Embryonic facial prominence (tissue), 1 donor: ENCODE data around the gene MTMR8.
A peak's percentile ranks its signal among the peaks of the same experiment; 100 is the strongest.
"Not testable (repeated sequence)": the region's sequence is repeated elsewhere in the genome, so short reads cannot be mapped to it uniquely, and the experiment has no call there.

ENCODE experiments used
- DNase-seq: peaks from one replicate; pipeline ENCODE4 v3.0.0-alpha.2; 2016; ENCODE audit errors: extremely low spot score

Gene MTMR8

DNA sequence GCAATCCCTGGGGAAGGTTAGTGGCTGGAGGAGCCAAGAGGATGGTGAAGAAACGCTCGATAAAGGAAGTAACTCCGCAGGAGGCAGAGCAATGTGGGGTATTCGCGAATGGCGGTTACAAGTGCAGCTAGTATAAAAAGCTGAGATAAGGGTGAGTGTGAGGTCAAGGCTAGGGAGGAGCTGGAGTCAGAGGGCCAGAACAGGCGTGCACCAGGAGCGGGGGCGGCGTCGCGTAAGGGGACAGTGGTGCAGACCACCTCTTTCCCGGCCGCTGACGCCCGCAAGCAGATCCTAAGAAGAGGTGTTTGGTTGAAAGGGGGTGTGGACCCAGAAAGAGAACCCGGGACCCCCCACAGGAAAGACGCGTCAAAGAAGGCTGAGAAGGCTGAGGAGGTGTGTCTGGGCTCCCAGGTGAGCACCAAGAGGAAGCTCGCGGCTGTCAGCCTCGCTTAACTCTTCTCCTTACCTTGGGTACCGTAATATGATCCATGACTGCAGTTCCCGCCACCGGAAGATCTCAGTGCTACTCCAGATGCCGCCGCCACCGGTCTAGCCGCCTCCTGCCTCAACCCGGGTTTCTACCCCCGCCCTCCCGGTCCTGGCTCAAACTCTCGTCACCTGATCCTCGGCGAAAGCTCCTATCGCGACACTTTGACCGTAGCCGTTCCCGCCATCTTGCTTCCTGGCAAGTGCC, at the start of gene MTMR8:
TSS of gene MTMR8 (minus strand) at position 579 of the 694 bp plus-strand sequence. CDS start at position 490, 89 bp downstream.
- peak; percentile 39 for DNase-seq

DNA sequence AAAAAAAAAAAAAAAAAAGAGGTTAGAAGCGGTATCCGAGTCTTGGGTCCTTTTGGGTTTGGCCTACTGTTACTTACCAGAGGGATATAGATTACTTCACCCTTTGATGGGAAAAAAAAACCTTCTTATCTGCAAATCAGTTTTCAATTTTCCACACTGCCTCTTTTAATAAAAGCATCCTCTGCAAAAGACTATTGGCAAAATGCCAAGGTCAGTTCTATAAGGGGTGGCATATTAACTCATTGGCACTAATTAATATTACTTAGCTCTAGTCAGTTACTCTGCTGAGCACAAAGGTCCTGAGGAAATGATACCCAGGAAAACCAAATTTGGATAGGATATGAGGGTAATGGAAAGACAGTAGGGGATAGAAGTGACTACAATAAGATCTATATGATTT, 44.3 kb upstream of the MTMR8 start:
- DNase-seq, result no peak

DNA sequence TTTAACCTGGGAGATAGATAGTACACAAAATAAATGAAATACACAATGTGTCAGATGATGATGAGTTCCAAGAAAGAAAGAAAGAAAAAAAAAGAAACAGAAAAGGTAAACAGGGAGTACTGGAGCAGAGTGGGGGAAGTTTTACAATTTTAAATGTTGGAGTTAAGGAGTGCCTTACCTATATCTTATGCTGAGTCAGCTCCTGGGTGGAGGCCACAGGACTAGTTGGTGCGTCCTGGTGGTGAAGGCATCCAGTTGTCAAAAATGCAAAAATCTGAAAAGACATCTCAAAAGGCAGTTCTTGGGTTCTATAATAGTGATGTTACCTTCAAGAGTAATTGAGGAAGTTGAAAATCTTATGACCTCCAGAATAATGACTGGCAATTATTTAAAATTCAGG, 42.4 kb upstream of the MTMR8 start:
- DNase-seq, result no peak

DNA sequence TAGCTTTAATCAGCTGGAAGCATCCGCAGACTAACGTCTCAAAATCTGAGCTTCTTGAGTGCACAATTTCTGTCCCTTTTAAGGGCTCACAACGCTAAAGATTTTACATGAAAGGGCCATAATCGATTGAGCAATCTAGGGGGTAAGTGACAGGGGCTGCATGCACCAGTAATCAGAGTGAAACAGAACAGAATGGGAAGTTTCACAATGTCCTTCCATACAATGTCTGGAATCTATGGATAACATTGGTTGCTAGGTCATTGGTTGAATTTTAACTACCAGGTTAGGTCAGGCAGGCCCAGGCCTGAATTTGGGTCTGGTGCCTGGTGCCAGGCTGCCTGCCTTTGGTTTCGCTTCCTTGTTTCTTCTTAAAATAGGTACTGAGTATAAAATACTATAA, 42.0 kb upstream of the MTMR8 start:
- DNase-seq, result no peak

DNA sequence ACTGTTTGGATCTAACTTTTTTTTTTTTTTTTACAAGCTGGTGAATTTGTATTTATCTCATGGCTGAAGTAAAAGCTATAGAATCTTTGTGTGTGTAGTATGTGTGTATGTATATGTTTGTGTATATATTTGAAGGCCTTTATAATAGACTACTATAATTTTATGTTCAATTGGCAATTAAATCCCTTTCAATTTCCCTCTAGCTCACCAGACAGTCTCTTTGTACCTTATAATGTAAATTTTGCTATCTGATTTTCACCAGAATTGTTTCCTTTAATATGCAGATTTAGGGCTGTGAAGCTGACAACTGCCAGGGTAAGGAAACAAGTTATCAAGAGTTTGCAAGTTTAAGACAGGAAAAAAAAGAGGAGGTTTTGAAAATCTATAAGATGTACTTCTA, 33.1 kb upstream of the MTMR8 start:
- DNase-seq, result no peak

DNA sequence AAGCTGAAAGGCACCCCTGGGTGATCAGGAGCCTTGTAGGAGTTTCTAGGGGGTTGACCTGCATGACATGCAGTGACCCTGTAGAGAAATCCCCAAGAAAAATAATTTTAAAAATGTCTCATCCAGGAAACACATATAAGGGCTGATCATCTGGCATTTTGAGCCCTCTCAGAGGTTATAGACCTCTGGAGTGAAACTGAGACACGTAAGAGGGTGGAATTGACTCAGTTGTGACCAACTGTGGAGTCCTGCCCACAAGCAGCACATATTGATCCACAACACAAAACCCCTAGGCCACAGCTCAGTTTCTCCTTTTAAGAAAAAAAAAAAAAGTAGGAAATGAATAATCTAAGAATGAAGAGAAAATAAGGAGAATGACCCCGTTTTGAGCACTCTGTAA, 32.5 kb upstream of the MTMR8 start:
- no peak for DNase-seq

DNA sequence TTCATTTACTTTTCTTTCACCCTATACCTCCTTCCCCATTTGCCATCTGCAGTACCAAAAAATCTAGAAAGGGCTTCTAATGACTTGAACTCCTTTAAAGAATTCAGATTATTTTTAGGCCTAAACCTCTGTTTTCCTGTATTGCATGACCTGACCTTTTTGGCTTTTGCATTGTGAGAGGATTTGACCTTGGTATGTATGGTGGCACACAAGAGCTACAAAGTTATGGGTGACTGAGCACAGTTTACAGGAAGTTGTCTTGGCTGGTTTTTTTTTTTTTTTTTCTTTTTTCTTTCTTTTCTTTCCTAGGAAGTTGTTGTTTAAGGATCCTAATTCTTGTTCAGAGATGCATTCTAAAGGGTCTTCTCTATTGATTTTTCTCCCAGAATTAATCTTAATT, 32.0 kb upstream of the MTMR8 start:
- DNase-seq, result no peak

DNA sequence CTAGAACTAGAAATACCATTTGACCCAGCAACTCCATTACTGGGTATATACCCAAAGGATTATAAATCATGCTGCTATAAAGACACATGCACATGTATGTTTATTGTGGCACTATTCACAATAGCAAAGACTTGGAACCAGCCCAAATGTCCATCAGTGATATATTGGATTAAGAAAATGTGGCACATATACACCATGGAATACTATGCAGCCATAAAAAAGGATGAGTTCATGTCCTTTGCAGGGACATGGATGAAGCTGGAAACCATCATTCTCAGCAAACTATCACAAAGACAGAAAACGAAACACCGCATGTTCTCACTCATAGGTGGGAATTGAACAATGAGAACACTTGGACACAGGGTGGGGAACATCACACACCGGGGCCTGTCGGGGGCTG, 14.5 kb upstream of the MTMR8 start:
- DNase-seq, result not testable (repeated sequence)

DNA sequence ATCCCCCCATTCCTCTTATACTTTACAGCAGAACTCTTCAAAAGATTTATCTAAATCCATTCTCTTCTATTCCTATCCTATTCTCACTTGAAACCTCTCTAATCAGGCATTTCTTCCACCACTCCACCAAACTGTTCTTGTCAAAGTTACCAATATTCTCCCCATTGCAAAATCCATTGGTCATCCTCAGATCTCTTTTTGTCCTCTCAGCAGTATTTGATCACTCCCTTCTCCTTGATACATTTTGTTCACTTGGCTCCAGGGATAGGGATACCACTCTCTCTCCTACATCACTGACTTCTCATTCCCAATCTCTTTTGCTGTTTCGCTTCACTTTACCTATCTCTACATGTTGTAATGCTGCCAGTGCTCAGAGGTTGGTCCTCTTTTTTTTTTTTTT, 2.8 kb upstream of the MTMR8 start:
- DNase-seq, result no peak

DNA sequence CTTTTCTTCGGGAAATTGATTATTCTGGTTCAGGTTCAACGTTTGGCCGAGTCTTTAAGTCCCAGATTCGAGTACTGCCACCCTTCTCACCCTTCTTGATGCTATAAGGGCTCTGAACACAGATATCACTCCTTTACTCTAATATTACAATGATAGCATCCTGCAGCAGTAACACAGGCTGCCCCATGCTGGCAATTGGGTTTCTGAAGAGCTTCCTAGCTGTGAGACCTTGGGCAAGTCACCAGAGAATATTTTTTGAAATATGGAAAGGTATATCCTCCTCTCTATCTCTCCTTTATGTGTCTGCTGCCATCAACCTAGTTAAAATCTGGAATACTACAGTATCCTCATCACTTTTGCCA, 297 bp upstream of the MTMR8 start:
- no peak for DNase-seq

DNA sequence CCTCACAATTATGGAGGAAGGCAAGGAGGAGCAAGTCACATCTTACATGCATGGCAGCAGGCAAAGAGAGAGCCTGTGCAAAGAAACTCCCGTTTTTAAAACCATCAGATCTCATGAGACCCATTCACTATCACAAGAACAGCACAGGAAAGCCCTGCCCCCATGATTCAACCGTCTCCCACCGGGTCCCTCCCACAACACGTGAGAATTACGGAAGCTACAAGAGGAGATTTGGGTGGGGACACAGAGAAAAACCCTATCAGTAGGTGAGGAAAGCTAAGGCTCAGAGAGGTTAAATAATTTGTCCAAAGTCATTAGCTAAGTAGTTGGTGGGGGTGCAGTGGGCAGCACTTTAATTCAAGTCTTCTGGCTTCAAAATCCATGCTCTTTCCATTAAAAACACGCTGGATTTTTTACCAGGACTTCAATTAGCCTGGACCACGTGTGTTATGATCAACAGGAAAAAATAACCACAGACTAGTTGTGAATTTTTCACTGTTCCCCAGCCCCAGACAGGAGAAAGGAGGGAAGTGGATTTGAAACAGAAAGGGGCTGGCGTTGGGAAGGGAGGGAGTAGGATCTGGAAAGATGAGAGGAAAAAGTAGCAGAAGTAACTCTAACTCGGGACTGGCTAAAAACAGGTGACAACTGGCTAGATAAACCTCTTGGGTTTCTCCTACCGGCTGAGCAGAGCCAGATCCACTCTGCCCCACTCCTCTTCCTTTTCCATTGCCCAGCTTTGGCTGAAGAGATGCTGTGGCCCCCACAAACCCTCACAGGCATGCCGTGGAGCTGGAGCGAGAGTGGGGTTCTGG, 986 bp downstream of the MTMR8 start:
- DNase-seq, result no peak

DNA sequence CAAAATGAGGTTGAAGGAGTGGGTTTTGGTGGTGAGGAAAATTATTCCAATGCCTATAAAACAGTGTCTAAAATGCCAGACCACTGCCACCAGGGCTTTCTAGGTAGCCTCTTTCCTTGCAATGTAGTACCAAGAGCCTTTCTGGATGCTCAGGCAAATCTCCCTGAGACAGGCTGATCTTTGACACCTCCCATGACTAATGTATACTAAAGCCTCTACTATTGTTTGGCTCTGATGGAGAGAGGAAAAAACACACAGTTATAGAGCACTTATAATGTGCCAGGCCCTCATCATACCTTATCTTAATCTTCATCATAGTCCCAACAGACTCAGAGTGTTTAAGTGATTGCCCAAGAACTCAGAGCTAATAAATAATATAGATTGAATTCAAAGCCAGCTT, 5.8 kb downstream of the MTMR8 start:
- DNase-seq, result no peak

DNA sequence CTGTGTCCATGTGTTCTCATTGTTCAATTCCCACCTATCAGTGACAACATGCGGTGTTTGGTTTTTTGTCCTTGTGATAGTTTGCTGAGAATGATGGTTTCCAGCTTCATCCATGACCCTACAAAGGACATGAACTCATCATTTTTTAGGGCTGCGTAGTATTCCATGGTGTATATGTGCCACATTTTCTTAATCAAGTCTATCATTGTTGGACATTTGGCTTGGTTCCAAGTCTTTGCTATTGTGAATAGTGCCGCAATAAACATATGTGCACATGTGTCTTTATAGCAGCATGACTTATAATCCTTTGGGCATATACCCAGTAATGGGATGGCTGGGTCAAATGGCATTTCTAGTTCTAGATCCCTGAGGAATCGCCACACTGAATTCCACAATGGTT, 14.5 kb downstream of the MTMR8 start:
- DNase-seq, result not testable (repeated sequence)

DNA sequence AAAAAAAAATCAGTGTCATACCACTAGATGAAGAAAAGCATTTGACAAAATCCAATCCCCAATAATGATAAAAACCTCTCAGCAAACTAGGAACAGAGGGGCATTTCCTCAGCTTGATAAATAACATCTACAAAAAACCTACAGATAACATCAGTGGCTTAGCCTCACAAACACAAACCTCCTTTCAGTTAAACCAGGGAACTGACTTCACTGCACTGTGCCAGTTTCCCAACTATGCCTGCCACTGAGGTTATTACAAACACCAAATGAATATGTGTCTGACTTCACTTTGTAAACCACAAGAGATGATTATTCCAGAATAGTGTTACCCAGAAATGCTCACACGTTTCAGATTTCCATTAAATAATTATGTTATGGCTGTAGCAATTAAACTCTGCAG, 15.3 kb downstream of the MTMR8 start:
- no peak for DNase-seq

DNA sequence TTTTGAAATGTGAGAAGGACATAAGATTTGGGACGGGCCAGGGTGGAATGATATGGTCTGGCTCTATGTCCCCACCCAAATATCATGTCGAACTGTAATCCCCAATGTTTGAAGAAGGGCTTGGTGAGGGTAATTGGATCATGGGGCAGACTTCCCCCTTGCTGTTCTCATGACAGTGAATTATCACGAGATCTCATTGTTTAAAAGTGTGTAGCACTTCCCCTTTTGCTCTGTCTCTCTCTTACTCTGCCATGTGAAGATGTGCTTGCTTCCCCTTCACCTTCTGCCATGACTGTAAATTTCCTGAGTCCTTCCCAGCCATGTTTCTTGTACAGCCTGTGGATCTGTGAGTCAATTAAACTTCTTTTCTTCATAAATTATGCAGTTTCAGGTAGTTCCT, 17.5 kb downstream of the MTMR8 start:
- DNase-seq, result no peak

DNA sequence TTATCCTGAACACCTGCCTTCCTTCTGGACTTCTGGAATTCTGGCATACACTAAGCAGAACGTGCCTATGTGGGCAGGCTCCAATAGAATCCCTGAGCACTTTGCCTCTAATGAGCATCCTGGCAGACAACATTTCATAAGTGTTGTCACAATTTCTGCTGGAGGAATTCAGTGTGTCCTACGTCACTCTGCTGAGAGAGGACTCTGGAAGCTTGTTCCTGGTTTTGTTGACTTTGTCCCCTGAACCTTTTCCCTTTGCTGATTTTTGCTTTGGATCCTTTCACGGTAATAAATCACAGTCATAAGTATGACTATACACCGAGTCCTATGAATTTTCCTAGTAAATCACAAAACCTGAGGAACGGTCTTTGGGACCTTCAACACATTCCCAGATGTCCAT, 43.2 kb downstream of the MTMR8 start:
- no peak for DNase-seq

DNA sequence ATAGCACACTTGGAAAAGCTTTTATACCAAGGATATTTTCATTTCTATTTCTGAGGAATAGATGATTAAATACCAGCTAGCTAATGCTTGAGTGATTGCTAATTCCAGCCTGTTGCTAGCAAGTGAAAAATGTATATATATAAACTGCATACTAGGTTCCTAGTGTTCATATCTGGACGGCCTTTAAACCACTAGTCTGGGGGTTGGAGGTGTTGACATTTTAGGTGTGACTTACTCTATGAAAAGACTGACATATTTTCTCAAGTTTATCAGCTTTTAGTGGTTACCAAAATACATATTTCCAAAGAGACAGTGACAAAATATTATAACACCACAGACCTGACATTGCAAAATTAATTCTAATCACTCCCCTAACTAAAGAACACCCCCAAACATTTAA, 44.7 kb downstream of the MTMR8 start:
- DNase-seq, result no peak

DNA sequence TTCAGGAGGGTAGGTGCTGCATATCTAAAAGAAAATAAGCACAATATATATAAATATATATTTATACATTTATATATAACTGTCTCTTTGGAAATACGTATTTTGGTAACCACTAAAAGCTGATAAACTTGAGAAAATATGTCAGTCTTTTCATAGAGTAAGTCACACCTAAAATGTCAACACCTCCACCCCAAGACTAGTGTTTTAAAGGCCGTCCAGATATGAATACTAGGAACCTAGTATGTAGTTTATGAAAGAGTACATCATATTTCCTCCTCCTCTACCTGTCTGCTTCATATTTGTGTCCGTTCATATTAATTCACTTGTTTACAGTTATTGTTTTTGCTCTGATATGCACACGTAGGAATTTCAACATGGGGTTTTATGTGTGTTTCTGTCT, 45.2 kb downstream of the MTMR8 start:
- DNase-seq, result no peak

DNA sequence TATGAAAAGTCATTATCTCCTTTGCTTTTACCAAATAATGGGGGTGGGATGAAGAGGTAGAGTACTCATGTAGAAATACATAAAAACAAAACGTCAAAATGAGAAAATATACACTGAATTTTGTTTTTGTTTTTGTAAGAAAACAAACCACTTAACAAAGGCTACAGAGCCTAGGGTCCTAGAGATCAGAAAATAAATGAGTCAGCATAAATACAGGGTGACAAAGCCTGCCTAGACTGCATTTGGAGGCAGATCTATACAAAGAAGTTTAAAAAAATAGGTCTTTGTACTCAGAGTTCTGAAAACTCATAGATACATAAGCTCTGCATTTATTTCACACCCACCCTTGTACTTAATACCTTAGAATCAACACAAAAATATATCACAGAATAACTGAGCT, 52.4 kb downstream of the MTMR8 start:
- DNase-seq, result no peak

DNA sequence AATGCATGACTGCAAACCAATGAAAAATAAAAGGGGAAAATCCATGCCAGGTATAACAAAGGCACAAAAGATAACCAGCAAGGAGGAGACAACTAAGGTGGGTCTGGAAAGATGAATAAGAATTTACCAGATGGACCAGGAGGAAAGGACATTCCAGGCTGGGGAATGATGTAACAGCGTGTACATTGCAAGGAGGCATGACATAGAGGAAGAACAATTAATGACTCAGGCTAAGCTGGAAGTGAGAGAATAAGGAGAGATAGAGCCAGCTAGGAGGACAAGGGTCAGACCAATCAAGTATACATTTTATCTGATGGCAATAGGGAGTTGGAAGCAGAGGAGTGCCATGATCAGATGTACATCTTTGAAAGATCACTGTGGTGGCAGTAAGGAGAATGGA, 57.0 kb downstream of the MTMR8 start:
- no peak for DNase-seq

DNA sequence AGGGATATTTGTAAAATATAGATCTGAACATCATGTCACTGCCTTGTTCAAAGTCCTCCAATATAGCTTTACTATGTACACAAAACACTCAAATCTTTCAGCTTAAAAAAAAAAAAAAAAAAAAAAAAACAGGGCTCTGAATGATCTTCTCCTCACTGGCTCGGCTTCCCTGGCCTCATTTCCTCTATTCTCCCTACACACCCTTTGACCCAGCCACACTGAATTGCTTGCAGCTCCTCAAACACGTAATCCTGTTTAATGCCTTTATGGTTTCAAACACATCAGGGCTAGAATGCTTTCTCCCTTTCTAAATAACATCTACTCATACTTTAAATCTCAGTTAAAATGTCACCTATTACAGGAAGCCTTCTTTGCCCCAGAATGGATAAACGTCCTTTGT, 60.8 kb downstream of the MTMR8 start:
- DNase-seq, result no peak

DNA sequence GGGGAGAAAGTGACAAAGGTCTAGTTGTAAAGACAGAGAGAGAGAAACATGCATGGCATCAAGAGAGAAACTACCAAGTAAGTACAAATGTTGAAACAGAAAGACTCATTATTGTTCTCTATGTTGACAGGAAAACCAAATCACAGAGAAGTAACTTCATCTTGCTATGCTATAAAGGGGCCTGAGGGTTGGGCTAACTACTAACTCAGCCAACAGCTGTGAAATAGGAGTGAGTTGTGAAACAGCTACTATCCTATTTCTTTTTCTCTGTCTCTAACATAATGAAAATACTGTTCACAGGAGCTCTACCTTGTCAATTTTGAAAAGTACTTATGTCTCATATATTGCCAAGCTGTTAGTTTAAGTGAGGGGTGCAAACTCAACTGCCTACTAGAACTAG, 65.0 kb downstream of the MTMR8 start:
- DNase-seq, result no peak

DNA sequence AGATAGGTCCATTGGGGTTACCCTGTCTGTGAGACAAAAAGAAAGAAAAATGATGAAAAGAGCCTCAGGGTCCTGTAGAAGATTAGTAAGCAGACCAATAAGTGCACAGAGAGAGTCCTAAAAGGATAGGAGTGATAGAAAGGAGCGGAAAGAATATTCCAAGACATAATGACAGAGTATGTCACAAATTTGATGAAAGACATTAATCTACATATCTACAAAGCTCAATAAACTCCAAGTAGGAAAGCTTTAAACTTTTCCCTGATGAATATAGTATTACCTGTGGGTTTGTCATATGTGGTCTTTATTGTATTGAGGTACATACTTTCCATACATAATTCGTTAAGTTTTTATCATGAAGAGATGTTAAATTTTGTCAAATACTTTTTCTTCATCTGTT, 73.7 kb downstream of the MTMR8 start:
- no peak for DNase-seq

DNA sequence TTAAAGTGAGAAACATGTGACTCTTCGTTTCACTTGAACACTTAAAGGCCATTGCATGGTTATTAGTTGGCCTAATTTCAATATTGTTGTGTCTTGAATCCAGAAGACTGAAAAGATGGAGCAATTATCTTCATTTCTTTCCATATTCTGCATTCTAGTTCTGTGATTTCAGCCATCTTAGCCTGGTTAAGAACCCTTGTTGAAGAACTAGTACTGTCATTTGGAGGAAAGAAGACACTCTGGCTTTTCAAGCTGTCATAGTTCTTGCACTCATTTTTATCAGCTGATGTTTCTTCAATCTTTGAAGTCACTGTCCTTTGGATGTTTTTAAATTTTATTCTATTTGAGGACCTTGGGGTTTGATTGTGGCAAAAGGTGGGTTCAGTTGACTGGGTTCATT, 81.6 kb downstream of the MTMR8 start:
- no peak for DNase-seq
